NCI-H460 (cell line): Measurements from ENCODE around the gene BCL2L1. TPM values are rescaled to one million over a fixed set of nuclear protein-coding genes. Genes with fewer than 3 reads are reported as not detected.
"Not testable (repeated sequence)": the region's sequence is repeated elsewhere in the genome, so short reads cannot be mapped to it uniquely, and the experiment has no call there.

Experiments used
- DNase-seq: peaks from one replicate; pipeline ENCODE4 v3.0.0-alpha.2; 2016; ENCODE audit warnings: low read depth; ENCODE audit errors: extremely low read depth
- total RNA-seq: library from RNA; depleted of rRNA; stranded (reverse); fragments of >200 nt; shearing (Covaris generic); gene quantifications from 2 replicates; pipeline ENCODE4 v1.2.3, GENCODE V29; 2014

BCL2L1 gene
- total RNA-seq, 1 experiment from 2014 or later: 90.6 TPM

DNA sequence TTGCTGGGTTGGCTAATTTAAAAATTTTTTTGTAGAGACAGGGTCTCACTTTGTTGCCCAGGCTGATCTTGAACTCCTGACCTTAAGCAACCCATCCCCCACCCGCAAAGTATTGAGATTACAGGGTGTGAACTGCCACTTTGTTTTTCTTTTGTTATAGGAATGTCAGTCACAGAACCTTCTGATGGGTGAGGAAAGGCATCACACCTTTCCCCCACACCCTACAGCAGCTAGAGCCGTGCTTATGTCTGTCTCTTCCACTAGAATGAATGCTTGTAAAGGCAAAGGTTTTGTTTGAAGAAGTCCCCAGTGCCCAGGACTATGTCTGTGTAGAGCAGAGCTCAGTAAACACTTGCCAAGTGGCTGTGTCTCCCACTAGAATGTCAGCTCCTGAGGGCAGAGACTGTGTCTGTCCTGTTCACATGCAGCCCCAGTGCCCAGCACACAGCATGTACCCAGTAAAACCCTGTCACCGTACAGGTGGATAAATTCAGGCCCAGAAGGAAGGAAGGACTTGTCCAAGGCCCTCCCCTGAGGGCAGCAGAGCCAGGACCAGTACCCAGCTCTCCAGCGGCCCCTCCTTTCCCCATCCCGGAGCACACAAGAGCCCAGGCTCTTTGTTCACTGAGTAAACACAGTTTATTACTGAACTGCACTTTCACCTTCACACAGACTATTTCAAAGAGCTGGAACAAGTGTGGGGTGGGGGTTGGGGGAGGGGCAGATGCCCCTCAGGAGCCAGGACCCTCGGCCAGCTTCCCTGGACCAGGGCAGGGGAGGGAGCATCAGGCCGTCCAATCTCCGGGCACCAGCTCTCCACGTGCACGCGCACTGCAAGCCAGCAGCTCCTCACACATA, 58.6 kb downstream of the BCL2L1 start:
- DNase-seq: no peak

DNA sequence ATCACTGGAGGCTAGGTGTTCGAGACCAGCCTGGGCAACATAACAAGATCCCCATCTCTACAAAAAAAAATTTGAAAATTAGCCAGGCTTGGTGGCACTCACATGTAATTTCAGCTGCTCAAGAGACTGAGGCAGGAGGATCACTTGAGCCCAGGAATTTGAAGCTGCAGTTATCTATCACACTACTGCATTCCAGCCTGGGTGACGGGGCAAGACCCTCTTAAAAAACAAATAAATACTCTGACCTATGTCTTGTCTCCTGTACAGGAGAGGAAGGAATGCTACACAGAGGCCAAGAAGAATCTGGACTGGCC, 59.2 kb downstream of the BCL2L1 start:
- no peak for DNase-seq

GRCh38 chr20:31662372-31662854, 60.3 kb downstream of the BCL2L1 start:
- no peak for DNase-seq

DNA sequence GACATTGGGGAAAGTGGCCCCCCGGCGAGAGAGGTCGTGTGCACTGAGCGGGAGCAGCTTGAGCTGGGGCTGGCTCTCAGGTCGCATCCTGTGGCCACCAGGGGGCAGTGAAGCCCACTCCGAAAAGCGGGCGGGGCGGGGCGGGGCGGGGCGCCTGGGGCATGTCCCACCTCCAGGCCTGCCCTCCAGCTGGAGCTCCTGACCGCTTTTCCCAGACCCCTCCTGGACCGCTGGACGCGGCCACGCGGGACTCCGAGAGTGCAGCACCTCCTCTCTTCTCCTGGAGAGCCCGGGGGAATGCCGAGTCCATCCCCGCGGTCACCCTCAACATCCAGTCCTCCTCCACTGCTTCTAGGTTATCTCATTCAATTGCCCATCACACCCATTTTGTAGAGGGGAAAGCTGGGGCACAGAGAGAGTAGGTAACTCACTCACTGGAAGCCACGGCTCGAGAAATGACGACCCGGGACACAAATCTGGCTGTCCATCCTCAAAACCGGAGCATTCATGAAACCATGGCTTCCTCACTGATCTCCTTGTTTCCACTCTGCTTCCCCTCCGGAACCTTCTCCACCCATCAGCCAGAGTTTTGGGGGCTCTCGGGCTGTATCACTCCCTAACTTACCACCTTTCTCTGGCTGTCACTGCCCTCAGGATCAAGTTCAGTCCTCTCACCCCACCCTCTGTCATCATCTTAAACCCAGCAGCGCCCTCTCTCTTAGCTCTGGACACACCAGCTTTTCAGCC, 60.9 kb downstream of the BCL2L1 start:
- peak; percentile 69 for DNase-seq

GRCh38 chr20:31654534-31654933, 68.1 kb downstream of the BCL2L1 start:
- no peak for DNase-seq

- no peak for DNase-seq
Observed at GRCh38 chr20:31653561-31653960, 69.1 kb downstream of the BCL2L1 start.

DNA sequence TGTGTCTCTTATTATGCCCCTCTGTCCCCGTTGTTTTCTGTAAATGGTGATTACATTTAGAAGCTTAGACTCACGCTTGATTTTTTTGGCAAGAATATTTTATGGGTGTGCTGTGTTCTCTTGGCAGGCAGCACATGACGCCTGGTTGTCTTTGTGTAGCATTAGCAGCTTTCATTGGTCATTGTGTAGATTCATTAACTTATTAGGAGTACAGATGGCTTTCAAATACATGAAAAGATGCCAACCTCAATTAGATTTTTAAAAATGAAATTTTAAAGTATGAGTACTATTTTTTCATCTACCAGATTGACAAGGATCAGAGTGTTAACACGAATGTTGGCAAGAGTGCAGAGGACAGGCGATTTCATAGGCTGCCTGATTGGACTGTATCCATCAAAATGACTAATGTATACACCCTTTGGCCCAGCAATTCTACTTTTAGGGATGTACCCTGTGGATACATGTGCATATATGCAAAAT, 69.7 kb downstream of the BCL2L1 start:
- DNase-seq: no peak

GRCh38 chr20:31648104-31648503, 74.6 kb downstream of the BCL2L1 start:
- not testable (repeated sequence) for DNase-seq

- DNase-seq: no peak
Observed at GRCh38 chr20:31644701-31645100, 78.0 kb downstream of the BCL2L1 start.

DNA sequence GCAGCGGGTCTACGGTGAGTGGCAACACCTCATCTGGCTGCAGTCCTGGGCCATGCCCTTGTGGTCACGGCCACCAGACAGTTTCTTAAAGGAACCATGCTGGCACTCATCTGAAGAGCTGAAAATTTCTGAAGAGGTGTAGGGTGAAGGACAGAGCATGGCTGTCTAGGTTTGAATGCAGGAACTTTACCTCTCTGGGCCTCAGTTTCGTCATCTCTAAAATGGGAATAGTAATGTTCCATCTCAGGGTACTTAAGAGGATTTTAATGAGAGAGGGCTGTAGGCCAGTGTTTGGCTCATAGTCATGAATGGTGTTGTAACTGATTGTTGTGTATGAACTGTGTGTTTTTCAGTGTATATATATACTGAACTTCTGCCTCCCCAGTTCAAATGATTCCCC, 79.1 kb downstream of the BCL2L1 start:
- DNase-seq: no peak

DNA sequence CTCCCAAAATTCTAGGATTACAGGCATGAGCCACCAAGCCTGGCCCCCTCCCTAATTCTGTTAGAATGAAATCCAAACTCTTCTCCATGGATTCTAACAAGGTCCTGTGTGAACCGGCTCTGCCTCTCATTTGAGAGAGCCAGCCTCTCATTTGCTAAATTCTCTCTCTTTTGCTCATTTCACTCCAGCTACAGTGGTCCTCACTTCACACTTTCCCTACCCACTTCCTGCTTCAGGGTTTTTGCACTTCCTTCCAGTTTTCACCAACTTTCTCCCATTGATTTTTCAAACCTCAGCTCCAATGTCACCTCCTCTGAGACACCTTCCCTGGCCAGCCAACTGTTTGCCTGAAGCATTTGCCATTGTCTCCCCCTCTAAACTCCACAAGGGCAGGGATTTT, 79.8 kb downstream of the BCL2L1 start:
- no peak for DNase-seq

GRCh38 chr20:31641391-31641790, 81.3 kb downstream of the BCL2L1 start:
- no peak for DNase-seq

- DNase-seq: no peak
Observed at GRCh38 chr20:31640259-31640658, 82.4 kb downstream of the BCL2L1 start.

DNA sequence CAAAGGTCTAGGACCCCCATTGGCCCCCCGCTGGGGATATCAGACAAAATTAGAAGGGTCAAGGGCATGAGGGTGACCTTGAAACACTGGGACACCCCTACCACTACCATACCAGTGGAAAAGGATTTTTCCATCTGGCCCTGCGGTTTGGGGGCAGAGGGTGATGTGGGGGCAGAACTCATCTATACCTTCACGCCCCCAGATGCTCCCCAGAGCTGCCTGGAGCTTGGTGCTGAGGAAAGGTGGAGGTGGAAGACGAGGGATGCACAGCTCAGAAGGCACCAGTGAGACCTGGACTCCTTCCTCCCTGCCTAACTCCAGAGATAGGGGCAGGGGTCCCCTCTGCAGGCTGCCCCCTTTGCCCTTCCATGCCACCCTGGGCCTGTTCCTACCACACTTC, 83.9 kb downstream of the BCL2L1 start:
- DNase-seq: no peak

DNA sequence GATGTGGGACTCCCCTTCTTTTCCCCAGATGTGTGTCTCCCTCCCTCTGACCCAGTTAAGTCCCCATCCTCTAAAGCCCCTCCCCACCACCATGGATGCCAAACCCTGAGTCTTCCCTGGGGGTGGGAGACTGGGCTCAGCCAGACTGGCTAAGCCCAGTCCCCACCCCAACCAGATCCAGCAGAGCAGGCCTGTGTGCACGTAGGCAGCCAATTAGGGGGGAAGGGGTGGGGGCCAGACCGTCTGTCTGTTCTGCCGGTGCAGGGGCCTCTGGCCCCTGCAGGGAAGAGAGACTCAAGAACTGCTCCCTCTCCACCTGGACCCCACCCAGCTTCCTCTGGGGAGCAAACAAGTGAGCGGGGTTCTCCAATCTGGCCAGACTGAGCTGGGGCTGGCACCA, 84.4 kb downstream of the BCL2L1 start:
- no peak for DNase-seq

DNA sequence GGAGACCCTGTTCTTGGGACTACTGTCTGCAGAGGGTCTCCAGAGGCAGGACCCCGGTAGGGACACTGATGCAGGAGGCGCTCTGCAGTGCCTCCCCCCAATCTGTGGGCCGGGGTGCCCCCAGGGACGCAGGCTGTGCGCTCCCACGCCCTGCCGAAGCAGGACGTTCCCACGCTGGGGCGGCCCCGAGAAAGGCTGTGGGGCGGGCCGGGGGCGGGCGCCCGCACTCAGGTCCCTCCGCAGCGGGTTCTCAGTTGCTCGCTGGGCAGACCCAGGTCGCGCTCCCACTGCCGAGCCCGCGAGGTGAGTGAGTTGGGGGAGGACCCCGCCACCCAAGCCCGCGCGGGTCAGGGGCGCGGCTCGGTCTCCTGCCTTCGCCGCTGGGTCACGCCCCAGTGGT, 85.0 kb downstream of the BCL2L1 start, which contains the start of gene COX4I2:
COX4I2 (plus strand) TSS at position 253 of the 400 bp plus-strand sequence. CDS start 1,106 bp downstream, outside the sequence.
- no peak for DNase-seq

GRCh38 chr20:31633339-31633914, 89.2 kb downstream of the BCL2L1 start:
- no peak for DNase-seq

- DNase-seq: no peak
Observed at GRCh38 chr20:31632548-31633338, 89.9 kb downstream of the BCL2L1 start.

DNA sequence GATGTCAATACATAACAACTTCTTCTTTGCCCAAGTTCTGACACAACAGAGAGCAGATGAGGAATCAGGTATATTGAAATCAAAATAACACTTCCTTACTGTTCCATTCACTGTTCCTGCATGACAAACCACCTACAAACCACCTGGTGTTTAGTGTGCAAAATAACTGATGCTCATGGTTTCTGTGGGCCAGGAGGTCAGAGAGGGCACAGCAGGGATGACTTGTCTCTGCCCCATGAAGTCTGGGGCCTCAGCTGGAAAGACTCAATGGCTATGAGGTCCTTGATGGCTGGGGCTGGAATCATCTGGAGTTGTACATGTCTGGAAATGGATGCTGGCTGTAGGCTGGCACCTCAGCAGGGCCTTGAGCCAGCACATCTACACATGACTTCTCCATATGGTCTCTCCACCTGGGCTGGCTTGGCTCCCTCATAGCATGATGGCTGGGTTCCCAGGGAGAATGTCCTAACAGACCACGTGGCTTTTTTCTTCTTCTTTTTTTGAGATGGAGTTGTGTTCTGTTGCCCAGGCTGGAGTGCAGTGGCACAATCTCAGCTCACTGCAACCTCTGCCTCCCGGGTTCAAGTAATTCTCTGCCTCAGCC, 92.4 kb downstream of the BCL2L1 start:
- no peak for DNase-seq

GRCh38 chr20:31628057-31628456, 94.6 kb downstream of the BCL2L1 start:
- not testable (repeated sequence) for DNase-seq
